NCI-H146 (cell line): ENCODE results near the gene PHLDA3.

ENCODE experiments used
- DNase-seq: peaks from one replicate; lab custom pipeline; 2025; lab: John Stamatoyannopoulos, UW

The PHLDA3 gene

GRCh38 chr1:201468844-201469644 lies at the start of gene PHLDA3:
PHLDA3 (minus strand) TSS chr1:201469188; CDS start chr1:201468786, 402 bp downstream.
- DNase-seq: peak; percentile 87

GRCh38 chr1:201518071-201518470 lies 49.1 kb upstream of the PHLDA3 start:
- DNase-seq: no peak

GRCh38 chr1:201517631-201518030 lies 48.6 kb upstream of the PHLDA3 start:
- DNase-seq: no peak

GRCh38 chr1:201516511-201517127 lies 47.6 kb upstream of the PHLDA3 start:
- DNase-seq: no peak

GRCh38 chr1:201515895-201516294 lies 46.9 kb upstream of the PHLDA3 start:
- no peak for DNase-seq

- no peak for DNase-seq
These were observed 46.2 kb upstream of the PHLDA3 start for GRCh38 chr1:201515062-201515750.

- no peak for DNase-seq
These were observed 45.5 kb upstream of the PHLDA3 start for GRCh38 chr1:201514466-201514865.

- no peak for DNase-seq
These were observed 44.7 kb upstream of the PHLDA3 start for GRCh38 chr1:201513498-201514243.

GRCh38 chr1:201511941-201512539 lies 43.1 kb upstream of the PHLDA3 start:
- no peak for DNase-seq

GRCh38 chr1:201511396-201511940 lies 42.5 kb upstream of the PHLDA3 start:
- no peak for DNase-seq

- no peak for DNase-seq
These were observed 41.7 kb upstream of the PHLDA3 start for GRCh38 chr1:201510734-201511133.

GRCh38 chr1:201509601-201510374 lies 40.8 kb upstream of the PHLDA3 start:
- no peak for DNase-seq

- no peak for DNase-seq
These were observed 39.8 kb upstream of the PHLDA3 start for GRCh38 chr1:201508809-201509208.

- DNase-seq: peak; percentile 25
These were observed 38.3 kb upstream of the PHLDA3 start for GRCh38 chr1:201507360-201507675.

GRCh38 chr1:201506557-201507359 lies 37.8 kb upstream of the PHLDA3 start, which contains the start of gene CSRP1:
CSRP1 (minus strand) TSS chr1:201507123; CDS start chr1:201496303, 10,820 bp downstream.
- peak; percentile 80 for DNase-seq

- peak; percentile 35 for DNase-seq
These were observed 37.1 kb upstream of the PHLDA3 start for GRCh38 chr1:201506092-201506491.

GRCh38 chr1:201505503-201505890 lies 36.5 kb upstream of the PHLDA3 start:
- DNase-seq: peak; percentile 66

GRCh38 chr1:201504799-201505502 lies 36.0 kb upstream of the PHLDA3 start:
- peak; percentile 74 for DNase-seq

- no peak for DNase-seq
These were observed 35.2 kb upstream of the PHLDA3 start for GRCh38 chr1:201504179-201504631.
